ENCODE measurements around the gene METRN. TPM values are rescaled to one million over a fixed set of nuclear protein-coding genes. Genes with fewer than 3 reads are reported as not detected.

METRN gene
- total and polyA plus RNA-seq, 12 donors = 51.4 to 103 (median 60.5) TPM

DNA sequence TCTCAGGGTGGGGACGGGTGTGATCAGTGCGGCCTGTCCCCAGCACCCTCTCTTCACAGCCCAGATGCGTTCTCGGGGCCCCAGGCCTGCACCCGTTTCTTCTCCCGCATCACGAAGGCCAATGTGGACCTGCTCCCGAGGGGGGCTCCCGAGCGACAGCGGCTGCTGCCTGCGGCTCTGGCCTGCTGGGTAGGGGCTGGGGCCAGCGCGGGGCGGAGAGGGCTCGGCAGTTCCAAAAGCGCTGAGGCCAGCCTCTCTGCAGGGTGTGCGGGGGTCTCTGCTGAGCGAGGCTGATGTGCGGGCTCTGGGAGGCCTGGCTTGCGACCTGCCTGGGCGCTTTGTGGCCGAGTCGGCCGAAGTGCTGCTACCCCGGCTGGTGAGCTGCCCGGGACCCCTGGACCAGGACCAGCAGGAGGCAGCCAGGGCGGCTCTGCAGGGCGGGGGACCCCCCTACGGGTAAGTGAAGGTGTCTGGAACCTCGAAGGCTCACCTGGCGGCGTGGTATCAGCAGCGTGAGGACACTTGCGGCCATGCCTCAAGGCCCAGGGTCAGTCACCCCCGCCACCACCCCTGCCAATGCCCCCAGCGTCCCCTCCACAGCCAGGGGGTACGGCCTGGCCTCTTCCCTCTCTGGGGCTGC lies 50.0 kb downstream of the METRN start:
- DNase-seq = no peak
- intact Hi-C loops (cut with DNase I) = no loop called here
- no peak overlapping the region for H3K27ac ChIP-seq
- TF ChIP-seq, protein P1, sequence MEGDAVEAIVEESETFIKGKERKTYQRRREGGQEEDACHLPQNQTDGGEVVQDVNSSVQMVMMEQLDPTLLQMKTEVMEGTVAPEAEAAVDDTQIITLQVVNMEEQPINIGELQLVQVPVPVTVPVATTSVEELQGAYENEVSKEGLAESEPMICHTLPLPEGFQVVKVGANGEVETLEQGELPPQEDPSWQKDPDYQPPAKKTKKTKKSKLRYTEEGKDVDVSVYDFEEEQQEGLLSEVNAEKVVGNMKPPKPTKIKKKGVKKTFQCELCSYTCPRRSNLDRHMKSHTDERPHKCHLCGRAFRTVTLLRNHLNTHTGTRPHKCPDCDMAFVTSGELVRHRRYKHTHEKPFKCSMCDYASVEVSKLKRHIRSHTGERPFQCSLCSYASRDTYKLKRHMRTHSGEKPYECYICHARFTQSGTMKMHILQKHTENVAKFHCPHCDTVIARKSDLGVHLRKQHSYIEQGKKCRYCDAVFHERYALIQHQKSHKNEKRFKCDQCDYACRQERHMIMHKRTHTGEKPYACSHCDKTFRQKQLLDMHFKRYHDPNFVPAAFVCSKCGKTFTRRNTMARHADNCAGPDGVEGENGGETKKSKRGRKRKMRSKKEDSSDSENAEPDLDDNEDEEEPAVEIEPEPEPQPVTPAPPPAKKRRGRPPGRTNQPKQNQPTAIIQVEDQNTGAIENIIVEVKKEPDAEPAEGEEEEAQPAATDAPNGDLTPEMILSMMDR (IDR thresholded peaks at IDR 0.05) = no peak
- H3K4me3 ChIP-seq = no peak overlapping the region
- no peaks in the 10 kb centered on the region for H3K9me3 ChIP-seq
- peaks cover 7 to 33% (median 11%) of the 10 kb centered on the region in 7 donors for H3K27me3 ChIP-seq
- no peaks in the 10 kb centered on the region for H3K4me1 ChIP-seq
- ATAC-seq = no peak
- 86% methylated on average over 38 of the region's 38 CpGs for WGBS, 2 donors
- no peaks in the 10 kb centered on the region for H3K36me3 ChIP-seq

GRCh38 chr16:765488-765865 lies 50.6 kb downstream of the METRN start:
- 92% methylated on average over 23 to 29 of the region's 29 CpGs for WGBS, 2 donors
- Histone ChIP-seq H3K27me3 (peaks cover 7 to 32% (median 11%) of the 10 kb centered on the region in 7 donors), H3K36me3 (no peaks in the 10 kb centered on the region), H3K4me3 (no peak overlapping the region), H3K4me1 (no peaks in the 10 kb centered on the region), H3K27ac (no peak overlapping the region), H3K9me3 (no peaks in the 10 kb centered on the region)
- ATAC-seq = no peak
- intact Hi-C loops (cut with DNase I) = no loop called here
- DNase-seq = no peak
- TF ChIP-seq, protein P1 (IDR thresholded peaks at IDR 0.05) = no peak

DNA sequence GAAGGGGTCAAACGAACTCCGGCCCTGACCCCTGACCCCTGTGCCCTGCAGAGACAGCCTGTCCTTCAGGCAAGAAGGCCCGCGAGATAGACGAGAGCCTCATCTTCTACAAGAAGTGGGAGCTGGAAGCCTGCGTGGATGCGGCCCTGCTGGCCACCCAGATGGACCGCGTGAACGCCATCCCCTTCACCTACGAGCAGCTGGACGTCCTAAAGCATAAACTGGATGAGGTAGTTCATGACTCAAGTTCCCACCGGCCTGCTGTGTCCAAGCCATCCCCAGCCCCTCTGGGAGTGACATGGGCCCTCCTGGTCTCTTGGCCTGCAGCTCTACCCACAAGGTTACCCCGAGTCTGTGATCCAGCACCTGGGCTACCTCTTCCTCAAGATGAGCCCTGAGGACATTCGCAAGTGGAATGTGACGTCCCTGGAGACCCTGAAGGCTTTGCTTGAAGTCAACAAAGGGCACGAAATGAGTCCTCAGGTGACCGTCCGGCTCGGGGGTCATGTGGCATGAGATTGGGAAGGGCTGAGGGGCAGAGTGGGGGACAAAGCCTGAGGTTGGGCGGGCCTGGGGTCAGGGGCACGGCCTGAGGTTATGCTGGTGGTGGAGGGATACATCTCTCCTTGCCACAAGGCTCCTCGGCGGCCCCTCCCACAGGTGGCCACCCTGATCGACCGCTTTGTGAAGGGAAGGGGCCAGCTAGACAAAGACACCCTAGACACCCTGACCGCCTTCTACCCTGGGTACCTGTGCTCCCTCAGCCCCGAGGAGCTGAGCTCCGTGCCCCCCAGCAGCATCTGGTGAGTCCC lies 51.3 kb downstream of the METRN start:
- Histone ChIP-seq H3K27ac (no peak overlapping the region), H3K27me3 (peaks cover 7 to 27% (median 11%) of the 10 kb centered on the region in 7 donors), H3K36me3 (no peaks in the 10 kb centered on the region), H3K4me3 (no peak overlapping the region), H3K4me1 (no peaks in the 10 kb centered on the region), H3K9me3 (no peaks in the 10 kb centered on the region)
- intact Hi-C loops (cut with DNase I) = no loop called here
- 86 to 90% methylated on average over 29 of the region's 29 CpGs for WGBS, 2 donors
- ATAC-seq (no peak), DNase-seq (no peak)
- TF ChIP-seq, protein P1 (IDR thresholded peaks at IDR 0.05) = no peak

- H3K36me3 ChIP-seq = no peaks in the 10 kb centered on the region
- intact Hi-C loops (cut with DNase I) = no loop called here
- TF ChIP-seq, protein P1 (IDR thresholded peaks at IDR 0.05) = no peak
- no peaks in the 10 kb centered on the region for H3K9me3 ChIP-seq
- no peak overlapping the region for H3K27ac ChIP-seq
- WGBS, 2 donors = 74 to 75% methylated on average over 35 to 39 of the region's 48 CpGs
- H3K4me3 ChIP-seq = no peak overlapping the region
- H3K27me3 ChIP-seq = peaks cover 5 to 19% (median 10%) of the 10 kb centered on the region in 7 donors
- DNase-seq (no peak), ATAC-seq (no peak)
- no peaks in the 10 kb centered on the region for H3K4me1 ChIP-seq
Measured at GRCh38 chr16:766820-767640, 52.1 kb downstream of the METRN start.
